HG03457 (cell line): ENCODE results near the gene MARS1.

Experiments used
- ATAC-seq: cut with Tn5 transposase; IDR thresholded peaks from one replicate; pipeline ENCODE4 v1.9.1; 2021; ENCODE audit warnings: moderate number of reproducible peaks; ENCODE audit not compliant: unreplicated experiment

The MARS1 gene

DNA sequence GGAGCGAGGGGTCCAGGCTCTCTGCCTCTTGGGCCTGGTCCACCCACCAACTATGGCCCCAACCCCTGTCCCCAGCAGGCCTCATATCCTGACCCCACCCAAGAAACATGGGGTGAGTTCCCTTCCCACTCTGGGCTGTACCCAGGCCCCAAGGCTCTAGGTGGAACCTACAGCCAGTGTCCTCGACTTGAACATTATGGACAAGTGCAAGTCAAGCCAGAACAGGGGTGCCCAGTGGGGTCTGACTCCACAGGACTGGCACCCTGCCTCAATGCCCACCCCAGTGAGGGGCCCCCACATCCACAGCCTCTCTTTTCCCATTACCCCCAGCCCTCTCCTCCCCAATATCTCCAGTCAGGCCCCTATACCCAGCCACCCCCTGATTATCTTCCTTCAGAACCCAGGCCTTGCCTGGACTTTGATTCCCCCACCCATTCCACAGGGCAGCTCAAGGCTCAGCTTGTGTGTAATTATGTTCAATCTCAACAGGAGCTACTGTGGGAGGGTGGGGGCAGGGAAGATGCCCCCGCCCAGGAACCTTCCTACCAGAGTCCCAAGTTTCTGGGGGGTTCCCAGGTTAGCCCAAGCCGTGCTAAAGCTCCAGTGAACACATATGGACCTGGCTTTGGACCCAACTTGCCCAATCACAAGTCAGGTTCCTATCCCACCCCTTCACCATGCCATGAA is 16.8 kb upstream of the MARS1 start:
- no peak for ATAC-seq

DNA sequence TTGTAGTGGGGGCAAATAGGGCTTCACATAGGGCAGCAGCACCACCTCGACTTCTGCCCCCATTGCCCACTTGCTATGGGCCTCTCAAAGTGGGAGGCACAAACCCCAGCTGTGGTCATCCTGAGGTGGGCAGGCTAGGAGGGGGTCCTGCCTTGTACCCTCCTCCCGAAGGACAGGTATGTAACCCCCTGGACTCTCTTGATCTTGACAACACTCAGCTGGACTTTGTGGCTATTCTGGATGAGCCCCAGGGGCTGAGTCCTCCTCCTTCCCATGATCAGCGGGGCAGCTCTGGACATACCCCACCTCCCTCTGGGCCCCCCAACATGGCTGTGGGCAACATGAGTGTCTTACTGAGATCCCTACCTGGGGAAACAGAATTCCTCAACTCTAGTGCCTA is 16.2 kb upstream of the MARS1 start:
- no peak for ATAC-seq

DNA sequence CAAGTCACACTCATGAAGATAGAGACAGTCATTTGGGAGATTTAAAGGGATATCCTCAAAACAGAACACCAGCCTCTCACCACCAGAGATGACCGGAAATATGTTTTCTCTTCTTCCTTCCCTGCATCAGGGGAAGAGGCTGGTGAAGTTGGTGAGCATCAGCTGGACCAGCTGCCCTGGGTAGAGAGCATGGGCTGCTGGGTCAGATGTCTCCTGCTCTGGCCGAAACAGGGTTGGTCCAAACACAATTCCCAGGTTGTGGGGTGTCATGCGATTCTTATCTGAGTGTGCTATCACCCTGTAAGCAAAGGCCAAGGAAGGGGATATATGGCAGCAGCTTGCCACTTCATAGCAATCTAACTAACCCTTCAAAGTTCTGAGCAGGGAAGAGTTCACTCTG is 15.5 kb upstream of the MARS1 start:
- no peak for ATAC-seq

DNA sequence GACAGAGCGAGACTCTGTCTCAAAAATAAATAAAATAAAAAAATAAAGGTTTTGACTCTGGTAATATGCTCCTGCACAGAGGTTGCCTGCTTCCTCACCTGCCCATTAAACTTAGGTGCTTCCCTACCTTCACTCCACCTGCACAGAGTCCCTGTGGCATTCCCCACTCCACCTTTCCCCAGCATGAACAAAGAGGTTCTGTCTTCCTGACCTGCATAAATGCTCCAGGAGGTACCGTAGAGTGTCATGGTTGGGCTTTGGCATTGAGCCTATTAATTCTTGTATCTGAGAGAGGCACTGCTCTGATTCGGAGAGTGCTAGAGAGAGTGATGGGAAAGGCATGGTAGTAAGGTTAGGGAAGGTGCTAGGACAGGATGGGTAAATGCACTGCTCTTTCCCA is 14.5 kb upstream of the MARS1 start:
- ATAC-seq: no peak

DNA sequence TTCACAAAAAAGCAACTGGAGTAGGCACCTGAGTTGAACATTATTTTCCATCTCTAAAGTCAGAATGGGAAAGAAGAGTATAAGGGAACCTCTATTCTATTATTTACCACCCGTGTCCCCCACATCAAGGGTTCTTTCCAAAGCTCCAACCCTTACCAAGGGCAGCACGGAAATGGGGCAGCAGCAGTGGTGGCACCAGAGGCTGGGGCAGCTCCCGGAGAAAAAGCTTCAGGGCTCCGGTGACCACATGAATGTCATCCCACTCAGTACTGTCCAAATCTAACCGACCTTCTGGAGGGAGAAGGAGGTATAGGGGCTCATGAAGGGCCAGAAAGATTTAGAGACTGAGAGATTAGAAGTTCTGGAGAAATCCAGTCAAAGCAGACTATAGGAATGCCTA is 14.0 kb upstream of the MARS1 start:
- no peak for ATAC-seq

DNA sequence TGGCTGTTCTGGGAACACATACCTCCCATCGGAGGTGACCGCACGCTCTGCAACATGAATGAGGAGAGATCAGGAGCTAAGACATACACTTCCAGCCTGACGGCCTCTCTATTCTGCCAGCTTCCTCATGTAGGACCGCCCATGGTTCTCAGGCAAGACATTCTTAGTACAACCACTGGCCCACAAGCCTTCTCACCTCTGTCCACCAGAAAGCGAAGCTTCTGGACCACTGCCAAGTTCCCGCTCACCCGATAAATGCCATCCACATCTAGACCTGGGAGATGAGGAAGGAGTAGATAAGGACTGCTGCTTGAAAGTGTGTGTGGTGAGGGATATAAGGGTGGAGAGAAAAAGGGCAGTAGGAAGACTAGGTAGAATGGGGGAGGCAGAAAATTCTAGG is 13.4 kb upstream of the MARS1 start:
- ATAC-seq: no peak

DNA sequence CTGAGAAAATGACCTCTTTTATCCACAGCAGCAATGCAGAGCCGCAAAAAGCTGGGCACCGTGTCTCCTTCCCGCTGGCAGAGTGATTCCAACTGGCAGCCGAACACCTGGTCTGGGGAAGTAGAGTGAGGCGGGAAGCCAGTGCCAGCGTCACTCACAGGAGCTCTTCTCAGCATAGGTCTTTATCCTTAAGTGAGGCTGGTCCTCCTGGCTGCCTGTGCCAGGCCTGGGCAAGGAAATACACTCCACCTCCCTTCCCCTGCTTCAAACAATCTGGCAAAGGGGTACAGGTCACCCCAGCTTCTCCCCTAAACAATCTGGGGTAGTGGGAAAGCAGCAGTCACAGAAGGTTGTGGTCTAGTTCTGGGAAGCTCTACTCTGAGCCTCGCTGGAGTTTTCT is 13.0 kb upstream of the MARS1 start:
- ATAC-seq: no peak

DNA sequence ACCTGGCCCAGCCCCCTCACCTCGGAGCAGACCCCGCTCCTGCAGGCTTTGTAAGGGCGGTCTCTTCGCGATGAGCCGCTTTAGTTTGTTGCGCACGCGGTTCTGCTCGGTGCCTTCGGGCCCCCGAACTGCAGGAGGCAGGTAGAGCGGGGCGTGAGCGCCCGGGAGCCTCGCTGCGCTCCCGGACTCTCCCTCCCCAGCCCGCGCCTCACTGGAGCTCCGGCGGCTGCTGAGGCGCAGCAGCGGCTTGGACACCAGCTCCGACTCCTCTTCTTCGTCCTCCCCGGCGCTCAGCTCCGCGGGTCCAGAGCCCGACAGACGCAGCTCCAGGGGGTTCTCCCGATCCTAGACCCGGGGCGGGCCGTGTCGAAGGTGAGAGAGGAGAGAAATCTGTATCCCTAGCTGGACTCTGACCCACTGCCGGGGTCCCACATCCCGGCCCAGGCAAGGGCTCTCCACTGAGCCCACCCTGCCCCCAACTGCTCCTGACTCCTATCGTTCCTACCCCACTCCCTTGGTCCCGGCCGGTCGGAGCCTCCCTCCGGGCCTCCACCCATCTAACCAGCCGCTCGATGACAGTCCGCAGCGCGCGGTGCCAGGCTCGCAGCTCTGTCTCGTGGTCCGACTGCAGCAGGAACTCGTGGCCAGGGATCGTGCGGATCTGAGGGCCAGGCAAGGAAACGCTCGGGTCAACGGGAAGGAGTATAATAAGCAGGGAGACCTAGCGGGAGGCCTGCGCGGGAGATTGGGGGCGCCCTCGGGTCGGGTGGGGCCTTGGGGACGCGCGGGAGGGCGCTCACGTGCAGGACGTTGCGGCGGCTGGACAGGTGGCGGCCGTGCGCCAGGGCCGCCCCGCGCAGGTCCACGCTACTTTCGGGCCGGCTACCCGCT is 12.4 kb upstream of the MARS1 start:
- ATAC-seq: no peak

DNA sequence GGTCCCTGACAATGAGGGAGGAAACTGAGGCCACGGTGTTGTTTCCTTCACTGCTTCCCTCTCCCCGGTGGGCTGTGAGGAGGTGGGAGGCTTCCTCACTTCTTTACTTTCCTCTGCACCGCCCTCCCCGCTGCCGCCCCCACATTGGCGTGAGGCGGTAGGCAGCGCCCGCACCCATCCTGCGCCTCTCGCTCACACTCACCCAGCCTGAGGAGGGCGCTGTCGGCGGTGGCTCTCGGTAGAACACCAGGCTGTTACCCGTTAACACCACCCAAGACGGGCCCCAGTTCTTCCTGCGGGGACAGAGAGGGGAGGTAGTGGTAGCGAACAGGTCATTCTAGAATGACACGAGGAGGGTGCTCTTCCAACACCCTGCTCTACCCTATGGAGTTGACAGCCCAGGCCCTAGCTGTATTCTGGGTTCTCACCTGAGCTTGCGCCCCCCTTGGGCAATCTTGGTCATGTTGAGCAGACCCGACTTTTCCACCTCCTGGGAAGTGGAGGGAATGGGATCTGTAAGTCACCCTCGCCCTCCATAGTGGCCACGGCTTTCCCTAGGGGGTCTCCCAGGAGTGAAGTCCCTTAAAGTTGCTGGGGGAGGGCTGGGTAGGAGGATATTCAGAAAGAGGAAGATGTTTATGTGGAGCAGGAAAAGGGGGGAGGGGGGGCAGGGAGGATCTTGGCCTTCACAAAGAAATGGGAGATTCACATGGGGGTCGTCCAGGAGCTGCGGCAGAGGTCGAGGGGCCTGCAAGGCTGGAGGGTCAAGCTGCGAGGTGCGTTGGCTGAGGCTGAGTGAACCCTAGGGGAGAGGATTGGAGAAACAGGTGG is 11.5 kb upstream of the MARS1 start:
- ATAC-seq: no peak

DNA sequence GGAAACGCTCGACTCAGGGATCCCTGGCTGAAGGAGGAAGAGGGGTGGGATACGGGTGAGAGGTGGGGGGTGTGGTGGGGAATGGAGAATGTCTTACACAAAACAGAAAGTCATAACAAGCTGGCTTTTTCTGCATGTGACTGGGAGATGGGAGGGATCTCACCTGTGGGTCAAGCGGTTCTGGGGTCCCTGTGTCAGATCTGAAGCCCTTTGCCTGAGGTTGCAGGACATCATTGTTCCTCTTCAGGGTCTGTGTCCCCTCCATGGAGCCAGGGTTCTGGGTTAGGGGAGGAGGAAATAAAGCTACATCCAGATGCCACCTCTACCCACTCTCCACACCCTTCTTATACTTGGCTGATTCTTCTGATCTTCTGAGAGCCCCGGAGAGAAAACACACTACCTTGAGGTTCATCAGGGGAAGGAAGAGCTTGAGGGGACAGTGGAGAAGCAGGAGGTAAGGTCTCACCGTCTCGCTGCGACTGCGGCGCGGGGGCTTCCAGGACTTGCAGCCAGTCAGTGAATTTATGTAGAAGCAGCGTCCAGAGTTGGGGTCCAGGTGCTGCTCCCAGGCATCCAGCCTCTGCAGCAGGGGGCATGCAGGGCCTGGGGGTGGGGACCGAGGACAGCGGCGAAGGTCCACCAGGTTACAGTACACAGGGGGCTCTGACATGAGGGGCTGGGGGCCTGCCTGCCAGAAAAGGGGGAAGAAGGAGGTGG is 10.7 kb upstream of the MARS1 start:
- ATAC-seq: no peak

DNA sequence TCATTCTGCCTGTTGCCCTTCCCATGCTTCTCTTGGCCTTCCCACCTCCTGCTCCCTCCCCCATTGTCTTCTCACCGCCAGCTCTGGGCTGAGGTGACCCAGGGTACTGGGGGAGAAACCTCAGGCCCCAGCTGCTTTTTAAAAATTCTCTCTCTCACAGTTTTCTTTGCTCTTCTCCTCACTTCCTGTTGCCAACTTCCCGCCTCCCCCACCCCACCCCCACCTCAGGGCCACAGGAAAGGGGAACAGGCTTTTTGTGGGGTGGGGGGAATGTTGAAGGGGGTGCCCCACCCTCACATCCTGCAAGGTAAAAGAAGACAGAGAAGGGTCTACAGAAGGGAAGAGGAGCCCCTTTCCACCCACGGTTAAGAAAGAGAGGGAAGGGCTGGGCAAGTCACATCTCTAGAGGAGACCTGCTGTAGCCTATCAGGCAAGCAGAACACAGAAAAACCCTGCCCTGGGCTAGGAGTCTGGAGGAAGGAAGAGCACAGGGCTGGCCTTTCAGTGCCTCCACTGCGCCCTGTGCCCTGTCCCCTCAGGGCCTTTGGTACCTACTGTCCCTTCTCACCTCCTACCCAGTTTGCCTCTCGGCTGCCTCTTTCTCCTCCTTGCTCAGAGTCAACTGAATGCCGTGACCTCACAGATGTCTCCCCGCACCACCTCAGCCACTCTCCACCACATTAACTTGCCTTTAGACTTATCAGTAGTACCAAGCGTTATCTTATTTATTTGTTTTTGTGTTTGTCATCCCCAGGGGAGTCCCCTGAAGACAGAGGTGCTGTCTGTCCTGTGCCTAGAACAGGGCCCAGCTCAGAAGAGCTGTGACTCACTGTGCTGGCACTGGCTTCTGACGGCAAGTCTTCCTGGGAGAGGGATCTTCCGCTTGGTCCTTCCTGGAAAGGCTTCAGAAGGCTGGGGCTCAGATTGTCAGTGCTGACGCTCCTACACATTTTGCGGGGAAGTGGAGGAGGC is 9.9 kb upstream of the MARS1 start:
- no peak for ATAC-seq

DNA sequence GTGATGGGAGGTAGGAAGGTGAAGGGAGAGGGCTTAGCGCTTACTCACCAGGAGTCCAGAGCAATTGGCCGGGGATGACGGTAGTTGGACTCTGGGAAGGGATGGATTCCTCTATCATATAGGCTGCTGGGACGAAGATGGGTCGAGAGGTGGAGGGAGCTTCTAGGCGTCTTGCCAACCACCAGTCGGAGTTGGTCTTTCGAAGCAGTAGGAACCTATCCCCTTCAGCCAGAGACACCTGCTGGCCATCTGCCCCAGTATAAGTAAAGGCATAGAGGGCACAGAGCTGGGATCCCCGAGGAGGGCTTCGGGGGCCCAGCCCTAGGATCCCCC is 8.9 kb upstream of the MARS1 start:
- ATAC-seq: no peak

DNA sequence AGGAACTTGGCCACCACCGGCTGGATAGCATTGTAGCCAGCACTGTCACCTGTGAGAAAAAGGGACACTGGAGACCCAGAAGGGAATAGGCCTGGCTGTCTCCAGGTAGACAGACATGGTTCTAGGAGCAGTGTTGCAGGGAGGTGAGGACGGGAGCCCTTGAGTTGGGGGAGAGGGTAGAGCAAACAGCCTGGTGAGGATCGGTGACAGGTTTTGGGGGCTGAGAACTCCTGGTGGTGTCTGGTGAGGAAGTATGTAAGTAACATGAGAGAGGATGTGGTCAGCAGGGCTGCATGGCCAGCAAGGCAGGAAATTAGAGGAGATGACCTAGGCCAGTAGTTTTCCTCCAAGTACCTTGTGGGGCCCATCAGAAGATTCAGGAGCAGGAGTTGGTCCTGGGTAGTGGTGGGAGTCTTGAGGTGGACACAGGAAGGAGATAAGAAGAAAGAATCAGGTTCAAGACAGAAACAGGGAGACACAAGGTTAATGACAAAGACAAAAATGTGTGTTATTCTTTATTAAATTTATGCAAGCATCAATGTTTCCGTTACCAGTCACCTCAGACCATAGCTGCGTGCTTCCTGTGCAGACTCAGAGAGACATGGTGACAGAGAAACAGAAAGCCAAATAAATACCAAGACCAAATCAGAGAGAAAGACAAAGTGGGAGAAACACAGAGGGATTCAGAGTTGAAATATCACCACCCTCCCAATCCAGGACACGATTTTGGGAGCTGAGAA is 8.3 kb upstream of the MARS1 start, which contains the start of gene ARHGAP9:
Gene ARHGAP9 (minus strand): TSS at position 491 of the 740 bp plus-strand sequence. CDS start 460 bp downstream, at position 31.
- ATAC-seq: no peak

DNA sequence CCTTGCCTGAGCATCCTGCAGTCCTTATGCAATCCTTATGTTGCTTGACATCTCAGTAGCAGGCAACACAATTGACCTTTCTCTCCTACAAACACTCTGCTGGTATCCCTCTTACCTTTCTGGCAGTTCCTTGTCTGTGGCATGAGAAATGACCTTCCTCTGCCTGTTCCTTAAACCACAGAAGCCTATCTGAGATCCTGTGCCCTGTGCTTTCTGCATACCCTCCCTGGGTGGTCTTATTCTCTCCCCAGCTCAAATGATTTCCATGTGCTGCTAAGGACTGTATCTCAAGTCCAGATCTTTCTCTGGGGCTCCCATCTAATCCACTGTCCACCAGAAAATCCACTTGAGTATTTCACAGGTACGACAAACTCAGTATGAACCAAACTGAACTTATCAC is 6.2 kb upstream of the MARS1 start:
- ATAC-seq: no peak

DNA sequence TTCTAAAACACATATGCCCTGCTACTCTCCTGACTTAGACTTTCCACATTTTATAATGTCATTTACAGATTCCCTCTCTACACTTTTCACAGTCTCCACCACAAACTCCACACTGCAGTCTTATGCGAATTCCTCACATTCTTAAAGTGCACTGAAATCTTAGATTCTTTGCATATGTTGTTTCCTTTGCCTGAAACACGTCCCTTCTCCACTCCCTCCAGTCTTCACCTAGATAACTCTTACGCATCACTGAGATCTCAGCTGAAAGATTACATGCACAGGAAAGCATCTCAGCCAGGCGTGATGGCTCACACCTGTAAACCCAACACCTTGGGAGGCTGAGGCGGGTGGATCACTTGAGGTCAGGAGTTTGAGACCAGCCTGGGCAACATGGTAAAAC is 4.4 kb upstream of the MARS1 start:
- no peak for ATAC-seq

DNA sequence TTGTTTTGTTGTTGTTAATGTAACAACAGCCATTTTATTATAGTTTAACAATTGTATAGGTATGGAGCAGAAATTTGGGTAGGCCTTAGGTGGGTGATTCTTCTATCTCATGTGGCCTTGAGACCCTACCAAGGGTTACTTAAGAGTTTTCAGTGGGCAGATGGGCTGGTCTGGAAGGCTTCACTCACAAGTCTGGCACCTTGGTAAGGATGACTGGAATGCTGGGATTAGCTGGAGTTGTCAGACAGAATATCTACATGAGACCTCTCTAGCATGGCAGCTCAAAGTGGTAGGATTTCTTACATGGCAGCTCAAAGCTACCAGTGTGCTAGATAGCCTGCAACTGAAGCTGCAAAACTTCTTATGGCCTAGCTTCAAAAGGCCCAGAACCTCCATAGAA is 2.2 kb upstream of the MARS1 start:
- no peak for ATAC-seq

DNA sequence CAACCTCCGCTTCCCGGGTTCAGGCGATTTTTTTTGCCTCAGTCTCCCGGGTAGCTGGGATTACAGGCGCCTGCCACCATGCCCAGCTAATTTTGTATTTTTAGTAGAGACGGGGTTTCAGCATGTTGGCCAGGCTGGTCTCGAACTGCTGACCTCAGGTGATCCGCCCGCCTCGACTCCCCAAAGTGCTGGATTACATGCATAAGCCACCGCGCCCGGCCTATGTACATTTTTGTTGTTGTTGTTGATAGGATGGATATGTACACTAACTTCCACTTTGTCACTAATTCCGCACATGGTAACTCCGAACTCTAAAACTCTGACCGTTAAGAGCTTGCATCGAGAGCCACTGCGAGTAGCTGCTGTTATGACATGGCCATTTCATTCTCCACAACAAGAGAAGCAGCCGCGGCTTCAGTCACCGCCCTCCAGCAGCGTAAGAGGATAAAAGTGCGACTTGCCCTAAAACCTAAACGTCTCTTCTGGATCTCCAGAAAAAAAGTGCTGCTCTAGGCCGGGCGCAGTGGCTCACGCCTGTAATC is 742 bp upstream of the MARS1 start:
- ATAC-seq: no peak

DNA sequence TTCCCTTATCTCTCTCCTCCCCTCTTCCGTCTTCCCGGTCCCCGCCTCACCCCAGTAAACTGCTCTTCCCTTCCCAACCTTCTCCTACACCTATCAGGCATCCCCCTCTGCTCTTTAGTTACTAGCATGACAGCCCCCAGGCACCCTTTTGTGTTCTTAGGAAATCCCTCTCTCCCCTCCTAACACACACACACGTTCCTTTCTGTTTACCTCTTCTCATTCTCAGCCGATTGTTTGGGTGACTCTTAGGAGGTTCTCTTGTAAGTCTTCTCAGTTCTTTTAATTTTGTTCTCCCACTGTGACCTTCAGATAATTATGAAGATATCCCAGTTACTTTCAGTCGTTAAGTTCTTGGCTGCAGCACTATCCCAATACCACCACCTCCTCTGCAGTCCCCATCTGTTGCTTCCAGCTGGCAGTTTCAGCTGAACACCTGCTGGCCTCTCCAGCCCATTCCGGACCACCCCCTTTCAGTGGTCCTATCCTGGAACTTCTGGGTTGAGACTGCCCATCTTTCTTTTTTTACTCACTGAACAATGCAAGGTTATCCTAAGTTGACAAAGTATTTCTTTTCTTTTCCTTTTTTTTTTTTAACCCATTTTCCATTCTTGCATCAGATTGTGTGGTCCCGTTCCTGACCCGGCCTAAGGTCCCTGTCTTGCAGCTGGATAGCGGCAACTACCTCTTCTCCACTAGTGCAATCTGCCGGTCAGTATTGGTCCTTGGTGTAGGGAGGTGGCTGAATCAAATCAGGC is 711 bp downstream of the MARS1 start:
- no peak for ATAC-seq
